HG03457 (cell line): ENCODE measurements around the gene ARRDC3.
A peak's percentile ranks its signal among the peaks of the same experiment; 100 is the strongest.
"Not testable (repeated sequence)": the region's sequence is repeated elsewhere in the genome, so short reads cannot be mapped to it uniquely, and the experiment has no call there.

Source experiments
- ATAC-seq: cut with Tn5 transposase; IDR thresholded peaks from one replicate; pipeline ENCODE4 v1.9.1; 2021; ENCODE audit warnings: moderate number of reproducible peaks; ENCODE audit not compliant: unreplicated experiment

ARRDC3 gene, protein sequence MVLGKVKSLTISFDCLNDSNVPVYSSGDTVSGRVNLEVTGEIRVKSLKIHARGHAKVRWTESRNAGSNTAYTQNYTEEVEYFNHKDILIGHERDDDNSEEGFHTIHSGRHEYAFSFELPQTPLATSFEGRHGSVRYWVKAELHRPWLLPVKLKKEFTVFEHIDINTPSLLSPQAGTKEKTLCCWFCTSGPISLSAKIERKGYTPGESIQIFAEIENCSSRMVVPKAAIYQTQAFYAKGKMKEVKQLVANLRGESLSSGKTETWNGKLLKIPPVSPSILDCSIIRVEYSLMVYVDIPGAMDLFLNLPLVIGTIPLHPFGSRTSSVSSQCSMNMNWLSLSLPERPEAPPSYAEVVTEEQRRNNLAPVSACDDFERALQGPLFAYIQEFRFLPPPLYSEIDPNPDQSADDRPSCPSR

DNA sequence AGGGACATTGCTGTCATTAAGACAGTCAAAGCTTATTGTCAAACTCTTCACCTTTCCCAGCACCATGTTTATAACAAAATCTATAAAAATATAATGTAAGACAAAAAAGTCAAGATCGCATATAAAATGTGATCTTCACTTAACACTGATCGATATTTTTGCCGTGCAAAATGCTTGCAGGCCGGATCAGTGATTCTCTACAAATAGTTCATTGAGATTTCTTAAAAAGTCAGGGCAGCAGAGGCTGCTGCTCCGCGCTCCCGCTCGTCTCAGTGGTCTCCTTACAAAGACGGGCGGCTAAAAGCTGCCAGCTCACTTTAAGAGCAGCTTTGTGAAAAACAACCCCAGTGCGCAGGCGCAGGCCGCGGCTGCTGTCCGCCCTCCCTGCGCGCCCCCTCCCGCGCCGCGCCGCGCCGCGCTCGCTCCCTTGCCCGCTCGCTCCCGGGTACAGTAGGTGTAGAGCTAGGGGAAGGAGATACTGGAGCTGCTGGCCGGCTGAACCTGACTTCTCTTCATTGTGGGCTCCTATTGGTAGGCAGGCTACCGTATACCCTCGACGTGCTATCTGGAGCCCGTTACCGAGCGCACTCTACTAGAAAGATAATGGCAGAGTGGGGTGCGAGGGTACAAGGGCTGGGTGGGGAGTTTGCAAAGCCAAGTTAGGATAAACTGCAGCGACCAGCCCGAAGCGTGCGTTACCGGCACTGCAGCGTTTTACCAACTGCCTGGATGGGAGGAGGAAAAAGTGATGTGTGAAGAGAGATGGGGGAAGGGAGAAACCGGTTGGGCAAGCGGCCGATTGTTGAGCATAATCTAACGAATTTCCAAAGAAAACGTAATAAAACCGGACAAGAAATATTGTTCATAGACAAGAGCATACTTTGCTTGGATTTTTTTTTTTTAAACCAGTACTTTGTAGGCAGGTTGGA is at the start of gene ARRDC3:
ARRDC3 (minus strand) TSS at position 291 of the 929 bp plus-strand sequence; CDS start at position 66, 225 bp downstream.
- peak; percentile 43 for ATAC-seq

GRCh38 chr5:91430949-91431348 is 47.8 kb upstream of the ARRDC3 start:
- no peak for ATAC-seq

DNA sequence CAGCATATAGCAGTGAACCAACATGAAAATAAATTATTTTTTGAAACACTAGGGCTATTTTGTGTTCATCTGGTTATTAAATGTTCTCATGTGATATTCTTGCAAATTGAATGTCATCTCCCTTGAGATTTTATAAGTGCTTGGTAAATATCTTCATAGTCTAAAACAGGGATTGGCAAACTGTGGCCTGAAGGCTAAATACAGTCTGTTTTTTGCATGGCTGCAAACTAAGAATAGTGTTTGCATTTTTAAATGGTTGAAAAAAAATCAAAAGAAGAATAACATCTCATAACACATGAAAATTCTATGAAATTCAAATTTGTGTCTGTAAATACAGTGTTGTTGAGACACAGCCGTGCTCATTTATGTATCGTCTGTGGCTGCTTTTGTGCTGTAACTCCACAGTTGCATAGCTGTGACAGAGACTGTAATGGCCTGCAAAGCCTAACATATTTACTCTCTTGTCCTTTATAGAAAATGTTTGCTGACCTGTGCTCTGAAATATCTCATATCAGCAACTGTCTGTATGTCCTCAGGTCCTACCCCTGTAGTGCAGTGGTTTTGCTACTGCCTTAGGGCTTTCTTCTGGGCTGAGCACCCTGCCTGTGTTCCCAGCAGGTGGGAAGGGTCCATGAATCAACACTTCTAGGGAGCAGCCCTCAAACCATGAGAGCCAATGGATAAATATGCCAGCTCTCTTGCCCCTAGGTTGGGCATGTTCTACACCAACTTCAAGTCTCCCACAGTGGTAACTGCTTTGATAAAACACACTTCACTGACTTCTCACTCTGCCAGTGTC is 41.7 kb upstream of the ARRDC3 start:
- ATAC-seq: no peak

DNA sequence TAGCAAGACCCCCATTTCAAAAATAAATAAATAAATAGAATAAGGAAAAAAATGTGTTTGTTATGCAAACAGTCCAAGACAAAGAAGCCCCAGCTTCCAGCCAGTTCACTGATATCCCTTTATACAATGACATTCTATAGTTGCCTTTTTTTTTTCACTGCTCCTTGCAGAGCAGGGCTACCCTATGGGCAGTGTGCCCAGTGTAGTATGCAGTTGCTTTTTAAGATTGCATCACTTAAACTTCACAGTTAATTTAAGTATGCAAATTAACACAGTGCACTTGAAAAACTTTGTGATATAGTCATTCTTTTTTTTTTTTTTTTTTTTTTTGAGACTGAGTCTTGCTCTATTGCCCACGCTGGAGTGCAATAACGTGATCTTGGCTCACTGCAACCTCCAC is 40.8 kb upstream of the ARRDC3 start:
- no peak for ATAC-seq

- ATAC-seq: no peak
Measured at GRCh38 chr5:91420879-91421278, 37.8 kb upstream of the ARRDC3 start.

DNA sequence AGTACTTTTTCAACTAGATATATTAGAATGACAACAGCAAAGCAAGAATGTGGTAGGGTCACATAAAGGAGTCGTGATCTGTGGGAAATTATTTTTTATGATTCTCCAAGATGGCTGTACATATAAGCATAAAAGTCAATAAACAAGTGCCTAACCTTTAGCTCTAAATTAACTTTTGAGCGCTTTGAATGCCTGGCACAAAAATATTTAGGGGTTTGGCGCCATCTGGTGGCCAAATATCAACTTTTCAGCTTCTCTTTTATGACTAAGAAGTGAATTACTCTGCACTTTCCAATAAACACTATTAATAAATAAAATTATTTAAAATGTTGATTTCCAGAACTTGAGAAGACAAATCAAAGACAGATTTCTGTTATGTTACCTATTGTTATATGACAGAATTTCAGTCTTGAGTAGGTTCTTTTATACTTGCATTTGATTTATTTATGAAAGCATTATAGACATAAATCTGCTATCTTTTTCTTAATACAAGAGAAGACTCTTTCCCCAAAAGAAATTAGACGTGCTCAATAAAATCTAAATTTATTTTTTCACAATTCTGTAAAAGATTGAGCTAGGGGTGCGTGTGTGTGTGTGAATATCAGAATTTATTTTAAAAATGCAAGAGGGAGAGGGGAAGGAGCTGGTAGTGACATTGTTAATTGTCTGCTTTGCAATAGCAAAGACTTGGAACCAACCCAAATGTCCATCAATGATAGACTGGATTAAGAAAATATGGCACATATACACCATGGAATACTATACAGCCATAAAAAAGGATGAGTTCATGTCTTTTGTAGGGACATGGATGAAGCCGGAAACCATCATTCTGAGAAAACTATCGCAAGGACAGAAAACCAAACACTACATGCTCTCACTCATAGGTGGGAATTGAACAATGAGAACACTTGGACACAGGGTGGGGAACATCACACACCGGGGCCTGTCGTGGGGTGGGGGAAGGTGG is 36.7 kb upstream of the ARRDC3 start:
- no peak for ATAC-seq

DNA sequence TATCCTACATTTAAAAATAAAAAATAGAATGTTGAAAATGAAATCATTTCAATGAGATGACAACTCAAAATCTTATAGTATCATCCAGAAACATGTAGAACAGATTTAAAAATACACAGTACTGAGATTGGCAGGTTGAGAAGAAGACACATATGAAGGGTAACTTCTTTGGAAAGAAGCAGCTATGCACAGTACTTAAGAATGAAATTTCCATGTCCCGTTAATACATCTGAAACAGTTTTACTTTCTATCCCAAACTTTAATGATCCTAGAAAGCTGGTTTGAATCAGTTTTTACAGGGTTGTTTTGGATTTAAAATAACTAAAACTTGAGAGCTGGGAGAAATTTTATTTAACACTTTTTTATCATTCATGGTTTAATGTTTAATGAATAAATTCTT is 36.0 kb upstream of the ARRDC3 start:
- ATAC-seq: no peak

GRCh38 chr5:91418158-91418557 is 35.0 kb upstream of the ARRDC3 start:
- no peak for ATAC-seq

DNA sequence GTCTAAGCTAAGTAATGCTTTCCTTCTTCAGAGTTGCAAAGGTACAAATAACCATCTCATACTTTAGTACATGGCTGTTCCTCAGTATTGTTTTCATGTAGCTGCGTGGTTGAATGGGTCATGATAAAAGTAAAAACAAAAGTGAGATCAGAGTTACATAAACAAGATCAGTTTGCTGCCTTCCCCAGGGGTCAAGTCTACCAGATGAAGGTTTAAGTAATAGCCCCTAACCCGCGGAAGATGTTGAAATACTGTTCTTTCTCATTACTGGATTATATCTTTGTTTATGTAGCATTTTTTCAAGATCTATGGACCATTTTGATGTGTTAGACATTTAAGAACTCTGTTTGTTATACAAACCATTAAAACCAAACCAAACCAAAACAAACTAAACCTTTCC is 34.1 kb upstream of the ARRDC3 start:
- no peak for ATAC-seq

DNA sequence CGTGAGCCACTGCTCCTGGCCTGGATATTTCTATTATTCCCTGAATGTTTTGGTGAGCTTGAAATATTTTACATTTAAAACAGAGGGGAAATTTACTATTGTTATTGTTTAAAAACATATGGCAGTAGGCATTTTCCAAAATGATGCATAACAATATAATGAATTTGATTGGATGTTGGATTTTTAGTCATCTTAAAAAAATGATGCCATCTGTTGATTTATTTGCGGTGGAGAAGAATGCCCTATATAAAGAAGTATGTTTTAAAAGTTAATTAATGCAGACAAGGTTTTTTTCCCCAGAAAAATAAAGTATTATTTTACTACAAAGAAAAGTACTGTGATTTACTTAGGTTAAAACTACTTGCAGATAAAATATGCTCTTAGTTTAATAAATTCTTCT is 33.4 kb upstream of the ARRDC3 start:
- ATAC-seq: no peak

DNA sequence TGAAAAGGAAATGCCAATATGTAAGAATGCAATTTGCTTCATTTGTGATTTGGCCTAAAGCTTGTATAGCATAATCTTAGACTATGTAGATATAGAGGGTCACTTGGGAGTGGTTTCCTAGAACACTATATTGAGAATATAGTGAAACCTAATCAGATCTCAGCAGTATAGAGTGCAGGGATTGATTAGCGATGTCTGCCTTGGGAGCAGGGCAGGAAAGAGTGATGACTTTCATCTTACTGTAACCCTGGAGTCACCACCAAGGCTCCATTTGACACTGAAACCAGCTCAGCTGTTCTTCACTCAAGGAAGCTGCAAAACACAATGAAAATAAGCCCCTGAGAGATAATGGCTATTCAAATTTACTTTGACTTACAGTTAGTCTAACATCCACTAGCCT is 26.2 kb upstream of the ARRDC3 start:
- no peak for ATAC-seq

DNA sequence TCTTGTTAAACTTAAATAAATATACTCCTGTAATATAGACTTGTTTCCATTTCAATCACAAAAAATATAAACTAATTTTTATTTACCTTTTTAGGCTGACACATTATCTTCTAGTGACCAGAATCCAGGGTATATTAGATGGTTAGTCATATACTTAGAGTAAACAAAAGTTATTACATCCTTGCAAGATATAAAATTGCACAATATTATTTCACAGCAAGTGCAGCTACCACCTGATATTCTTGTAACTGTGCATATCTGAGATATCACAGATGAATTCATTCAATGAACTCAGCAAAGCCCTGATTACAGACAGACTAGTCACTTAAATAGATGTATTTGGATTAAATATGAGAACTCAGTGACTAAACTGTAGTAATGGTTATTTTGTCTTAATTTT is 25.6 kb upstream of the ARRDC3 start:
- ATAC-seq: no peak

DNA sequence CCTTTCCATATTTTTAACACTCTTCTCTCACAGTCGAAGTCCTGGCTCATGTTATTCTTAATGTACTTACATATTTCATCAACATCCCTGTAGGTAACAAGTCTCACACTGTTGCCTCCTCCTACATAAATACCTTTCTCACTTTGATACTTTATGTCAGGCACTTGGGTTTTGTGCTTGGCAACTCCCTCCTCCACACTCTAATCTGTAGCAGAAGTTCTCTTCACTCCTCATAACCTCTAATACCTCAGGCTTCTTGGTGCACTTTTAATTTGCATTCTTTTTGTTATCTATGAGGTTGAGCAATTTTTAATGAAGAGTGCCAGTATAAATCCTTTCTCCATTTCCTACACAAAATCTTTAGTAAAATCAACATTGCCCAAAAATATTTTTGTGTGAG is 24.1 kb upstream of the ARRDC3 start:
- ATAC-seq: no peak

DNA sequence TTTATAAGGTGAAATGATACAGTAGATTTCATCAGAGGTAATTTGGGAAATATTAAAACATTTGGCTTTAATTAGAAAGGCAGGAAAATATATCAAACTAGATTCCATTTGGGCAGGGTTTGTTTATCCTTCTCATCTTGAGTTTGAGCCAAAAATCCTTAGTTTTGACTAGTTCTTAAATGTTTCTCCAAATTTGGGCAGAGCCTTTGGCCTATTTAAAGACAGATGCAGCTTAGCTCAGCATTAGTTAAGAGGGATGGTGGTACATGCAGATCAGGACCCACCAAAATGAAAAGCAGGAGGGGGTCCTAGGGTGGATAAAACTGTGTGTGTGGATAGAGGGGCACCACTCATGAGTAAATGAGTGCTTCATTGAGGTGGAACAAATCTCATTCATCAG is 20.3 kb upstream of the ARRDC3 start:
- ATAC-seq: no peak

DNA sequence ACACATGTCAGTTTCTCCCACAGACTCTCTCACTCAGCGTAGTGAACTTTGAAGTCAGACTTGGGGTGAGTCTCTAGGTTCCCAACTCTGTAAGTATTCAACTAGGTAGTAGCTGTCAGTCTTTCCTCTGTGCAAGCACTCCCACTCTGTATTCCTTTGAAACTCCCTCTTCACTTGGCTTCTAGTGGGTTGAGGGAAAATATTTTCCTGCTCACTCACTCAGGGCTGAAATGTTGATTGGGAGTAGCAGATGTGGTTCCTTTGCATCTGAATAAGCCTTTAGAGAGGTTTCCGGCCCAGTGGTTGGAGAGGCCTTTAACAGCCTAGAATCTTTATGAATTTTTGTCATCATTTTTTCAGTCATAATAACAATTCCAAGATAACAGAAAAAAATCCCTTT is 18.1 kb upstream of the ARRDC3 start:
- ATAC-seq: no peak

DNA sequence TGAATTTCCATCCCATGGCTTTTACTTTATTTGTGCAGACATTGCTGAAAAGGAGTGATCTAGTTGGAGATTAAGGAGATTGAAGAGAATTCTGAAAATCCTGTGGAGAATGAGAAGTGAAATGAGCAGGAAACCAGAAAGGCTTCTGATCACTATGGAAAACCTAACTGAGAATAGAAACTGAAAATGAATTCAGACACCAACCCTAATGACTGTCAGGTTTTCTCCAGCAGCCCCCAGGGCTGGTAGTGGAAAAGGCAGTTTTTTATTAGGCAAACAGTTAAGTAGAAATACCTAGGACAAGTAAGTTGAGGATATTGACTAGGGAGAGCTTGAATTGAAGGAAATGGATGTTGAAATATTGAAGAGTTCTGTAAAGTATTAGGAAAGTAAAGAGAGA is 14.7 kb upstream of the ARRDC3 start:
- no peak for ATAC-seq

- ATAC-seq: no peak
Measured at GRCh38 chr5:91390268-91390667, 7.2 kb upstream of the ARRDC3 start.

- ATAC-seq: not testable (repeated sequence)
Measured at GRCh38 chr5:91389555-91389954, 6.4 kb upstream of the ARRDC3 start.

GRCh38 chr5:91388362-91388761 is 5.2 kb upstream of the ARRDC3 start:
- ATAC-seq: no peak

DNA sequence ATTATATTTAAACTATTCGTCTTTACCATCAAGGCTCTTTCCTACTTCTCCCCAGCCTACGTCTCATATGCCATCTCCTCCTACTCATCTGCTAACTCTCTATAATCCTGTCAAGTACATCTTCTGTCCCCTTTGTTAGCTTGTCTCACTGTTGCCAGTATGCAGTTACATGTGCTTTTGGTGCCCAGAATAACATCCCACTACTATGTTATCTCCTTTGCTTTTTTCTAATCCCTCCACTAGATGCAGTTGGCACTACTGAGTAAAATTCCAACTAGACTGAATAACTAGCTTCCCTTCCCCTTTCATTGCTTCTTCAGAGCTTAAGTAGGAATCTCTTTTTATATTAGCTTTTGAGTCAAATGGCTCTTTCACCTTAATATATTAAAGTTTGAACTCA is 3.0 kb upstream of the ARRDC3 start:
- no peak for ATAC-seq
